ENCODE results near the gene VPS37C. TPM values are rescaled to one million over a fixed set of nuclear protein-coding genes. Genes with fewer than 3 reads are reported as not detected.
A peak's percentile ranks its signal among the peaks of the same experiment; 100 is the strongest.

The VPS37C gene
- total and polyA plus RNA-seq, 9 of the 15 experiments (the other 6 are each of a cell fraction or from before 2014, with no cell fraction given) = 0.62 to 29.8 (median 11.5) TPM

DNA sequence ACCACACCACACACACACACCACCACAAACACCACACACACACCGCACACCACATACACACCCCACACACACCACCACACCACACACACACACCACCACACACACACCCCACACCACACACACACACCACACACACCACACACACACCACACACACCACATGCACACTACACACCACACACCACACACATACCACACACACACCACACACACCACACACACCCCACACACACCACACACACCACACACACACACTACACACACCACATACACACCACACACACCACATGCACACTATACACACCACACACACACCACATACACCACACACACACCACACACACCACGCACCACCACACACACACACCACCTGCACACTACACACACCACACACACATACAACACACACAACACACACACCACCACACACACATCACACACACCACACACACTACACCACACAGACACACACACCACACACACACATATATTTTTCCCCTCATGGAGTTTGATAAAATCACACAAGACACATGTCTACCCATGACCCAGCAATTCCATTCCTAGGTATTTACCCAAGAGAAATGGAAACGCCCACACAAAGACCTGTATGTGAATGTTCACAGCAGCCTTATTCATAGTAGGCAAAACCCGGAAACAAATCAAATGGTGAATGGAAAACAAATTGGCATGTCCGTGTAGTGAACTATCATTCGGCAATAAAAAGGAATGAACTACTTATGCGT, 44.6 kb downstream of the VPS37C start (continued):
- no peak for TF ChIP-seq ATF6 (CRISPR knock-in tag; IDR thresholded peaks at IDR 0.05)
- TF ChIP-seq, protein P1, sequence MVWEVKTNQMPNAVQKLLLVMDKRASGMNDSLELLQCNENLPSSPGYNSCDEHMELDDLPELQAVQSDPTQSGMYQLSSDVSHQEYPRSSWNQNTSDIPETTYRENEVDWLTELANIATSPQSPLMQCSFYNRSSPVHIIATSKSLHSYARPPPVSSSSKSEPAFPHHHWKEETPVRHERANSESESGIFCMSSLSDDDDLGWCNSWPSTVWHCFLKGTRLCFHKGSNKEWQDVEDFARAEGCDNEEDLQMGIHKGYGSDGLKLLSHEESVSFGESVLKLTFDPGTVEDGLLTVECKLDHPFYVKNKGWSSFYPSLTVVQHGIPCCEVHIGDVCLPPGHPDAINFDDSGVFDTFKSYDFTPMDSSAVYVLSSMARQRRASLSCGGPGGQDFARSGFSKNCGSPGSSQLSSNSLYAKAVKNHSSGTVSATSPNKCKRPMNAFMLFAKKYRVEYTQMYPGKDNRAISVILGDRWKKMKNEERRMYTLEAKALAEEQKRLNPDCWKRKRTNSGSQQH (CRISPR knock-in tag; IDR thresholded peaks at IDR 0.05) = peak; percentile 33; the same call in 1 of the 2 replicates
- peak; percentile 16; the same call in 1 of the 2 replicates for TF ChIP-seq MAX (CRISPR knock-in tag; IDR thresholded peaks at IDR 0.05)
- TF ChIP-seq TEAD2 (tag; IDR thresholded peaks at IDR 0.05) = no peak
